Ishikawa (cell line): ENCODE results near the gene SCFD1.

Experiments used
- CEBPB ChIP-seq: IDR thresholded peaks from 2 replicates; pipeline ENCODE4 v1.6.1; 2012
- CREB1 ChIP-seq: IDR thresholded peaks from 2 replicates; pipeline ENCODE4 v1.6.1; 2012; ENCODE audit warnings: low read depth
- EGR1 ChIP-seq: IDR thresholded peaks from 2 replicates; pipeline ENCODE4 v1.6.1; 2012
- EP300 ChIP-seq: IDR thresholded peaks from 2 replicates; pipeline ENCODE4 v1.6.1; 2012; ENCODE audit warnings: borderline replicate concordance
- FOXM1 ChIP-seq: IDR thresholded peaks from 2 replicates; pipeline ENCODE4 v1.6.1; 2012; ENCODE audit warnings: low read depth, borderline replicate concordance
- MAX ChIP-seq: IDR thresholded peaks from 2 replicates; pipeline ENCODE4 v1.6.1; 2012
- NFIC ChIP-seq: IDR thresholded peaks from 2 replicates; pipeline ENCODE4 v1.6.1; 2012
- RAD21 ChIP-seq: IDR thresholded peaks from 2 replicates; pipeline ENCODE4 v1.6.1; 2012; ENCODE audit warnings: low read depth
- REST ChIP-seq: IDR thresholded peaks from 2 replicates; pipeline ENCODE4 v1.6.1; 2012; ENCODE audit warnings: low read depth, mild to moderate bottlenecking
- TAF1 ChIP-seq: IDR thresholded peaks from 2 replicates; pipeline ENCODE4 v1.6.1; 2012; ENCODE audit warnings: low read depth, mild to moderate bottlenecking
- TCF12 ChIP-seq: IDR thresholded peaks from 2 replicates; pipeline ENCODE4 v1.6.1; 2012; ENCODE audit warnings: low read depth
- TEAD4 ChIP-seq: IDR thresholded peaks from 2 replicates; pipeline ENCODE4 v1.6.1; 2012
- USF1 ChIP-seq: IDR thresholded peaks from 2 replicates; pipeline ENCODE4 v1.6.1; 2012
- YY1 ChIP-seq: IDR thresholded peaks from 2 replicates; pipeline ENCODE4 v1.6.1; 2012; ENCODE audit warnings: low read depth
- ZBTB7A ChIP-seq: IDR thresholded peaks from 2 replicates; pipeline ENCODE4 v1.6.1; 2012; ENCODE audit warnings: low read depth

Gene SCFD1

GRCh38 chr14:30681752-30682355 is 59.7 kb downstream of the SCFD1 start:
- TF ChIP-seq TAF1, result no peak
- TF ChIP-seq REST, result no peak
- TF ChIP-seq CEBPB, result no peak

- TF ChIP-seq NFIC, result no peak
- TF ChIP-seq USF1, result no peak
- TF ChIP-seq FOXM1, result no peak
- TF ChIP-seq TCF12, result no peak
- TF ChIP-seq ZBTB7A, result no peak
- TF ChIP-seq CEBPB, result no peak
Observed at GRCh38 chr14:30691751-30692398, 69.8 kb downstream of the SCFD1 start.

- TF ChIP-seq NFIC (no peak), ZBTB7A (no peak), EGR1 (no peak), CEBPB (no peak), YY1 (no peak), RAD21 (no peak), CREB1 (no peak), FOXM1 (no peak), TCF12 (no peak), MAX (no peak), TEAD4 (no peak), EP300 (no peak), USF1 (no peak), REST (no peak), TAF1 (no peak)
Observed at GRCh38 chr14:30692669-30693068, 70.5 kb downstream of the SCFD1 start.

- no peak for TF ChIP-seq FOXM1
- TF ChIP-seq TAF1, result no peak
- no peak for TF ChIP-seq CREB1
- TF ChIP-seq RAD21, result no peak
- no peak for TF ChIP-seq MAX
- no peak for TF ChIP-seq TEAD4
- TF ChIP-seq NFIC, result no peak
- TF ChIP-seq ZBTB7A, result no peak
- TF ChIP-seq TCF12, result no peak
- no peak for TF ChIP-seq EGR1
- TF ChIP-seq CEBPB, result no peak
- TF ChIP-seq REST, result no peak
Observed at GRCh38 chr14:30698463-30698862, 76.3 kb downstream of the SCFD1 start.

- TF ChIP-seq NFIC, result no peak
- no peak for TF ChIP-seq TAF1
- no peak for TF ChIP-seq FOXM1
- TF ChIP-seq CEBPB, result no peak
- TF ChIP-seq TCF12, result no peak
- TF ChIP-seq ZBTB7A, result no peak
- no peak for TF ChIP-seq YY1
- no peak for TF ChIP-seq EGR1
- no peak for TF ChIP-seq RAD21
- TF ChIP-seq TEAD4, result no peak
- no peak for TF ChIP-seq MAX
- no peak for TF ChIP-seq REST
- TF ChIP-seq CREB1, result no peak
- no peak for TF ChIP-seq EP300
- TF ChIP-seq USF1, result no peak
Observed at GRCh38 chr14:30706704-30707103, 84.6 kb downstream of the SCFD1 start.
